GM19023 (cell line): Measurements from ENCODE around the gene LAMA2.

Experiments used
- ATAC-seq: cut with Tn5 transposase; IDR thresholded peaks from one replicate; pipeline ENCODE4 v1.9.1; 2021; ENCODE audit warnings: mild to moderate bottlenecking, moderate library complexity; ENCODE audit not compliant: unreplicated experiment

The LAMA2 gene

DNA sequence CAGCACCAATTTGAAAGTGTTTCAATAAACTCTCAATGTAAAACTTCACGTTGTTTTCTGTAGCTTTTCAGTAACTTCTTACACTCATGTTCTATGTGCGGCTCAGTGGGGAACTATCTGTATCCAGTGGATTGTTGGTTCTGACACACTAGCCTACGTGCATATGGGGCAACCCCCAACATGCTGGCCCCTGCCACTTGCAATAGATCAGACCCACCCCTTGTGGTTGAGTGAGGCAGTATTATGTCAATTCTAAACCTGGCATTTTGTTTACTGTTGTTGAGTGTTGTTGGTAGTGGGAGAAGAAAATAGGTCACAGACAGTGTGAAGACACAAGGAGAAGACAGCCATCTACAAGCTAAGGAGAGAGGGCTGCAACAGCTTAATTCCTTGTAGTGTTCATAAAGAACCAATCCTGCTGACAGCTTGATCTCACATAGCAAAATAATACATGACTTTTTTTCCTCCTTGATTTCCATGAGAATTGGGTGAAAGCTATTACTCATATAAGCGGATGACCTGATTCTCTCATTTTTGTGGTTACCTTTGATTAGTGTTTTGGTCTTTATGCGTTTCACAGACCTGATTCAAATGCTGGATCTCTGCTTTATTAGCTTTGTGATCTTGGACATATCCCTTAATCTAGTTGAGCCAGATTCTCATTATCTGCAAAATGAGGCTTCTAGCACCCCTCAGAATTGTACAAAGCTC, 320.4 kb downstream of the LAMA2 start:
- no peak for ATAC-seq

- ATAC-seq, result no peak
Measured at GRCh38 chr6:129206821-129207220, 323.9 kb downstream of the LAMA2 start.

DNA sequence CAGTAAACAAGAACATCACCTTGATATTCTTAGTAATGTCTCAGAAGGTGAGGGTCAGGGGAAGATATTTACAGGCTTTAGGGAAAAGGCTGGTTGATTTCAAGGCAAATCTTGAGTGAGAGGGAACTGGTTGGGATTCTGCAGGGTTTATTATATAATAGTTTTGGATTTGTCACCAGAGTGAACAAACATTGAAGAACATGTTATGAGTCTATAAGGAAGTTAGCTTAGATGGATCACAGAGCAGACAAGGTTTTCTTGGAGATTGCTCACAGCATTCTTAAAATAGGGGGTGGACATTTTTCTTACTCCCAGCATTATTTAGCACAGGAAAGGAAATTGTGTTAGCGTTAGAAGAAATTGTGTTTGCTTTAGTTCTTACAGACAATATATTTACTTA, 324.9 kb downstream of the LAMA2 start:
- ATAC-seq, result no peak

DNA sequence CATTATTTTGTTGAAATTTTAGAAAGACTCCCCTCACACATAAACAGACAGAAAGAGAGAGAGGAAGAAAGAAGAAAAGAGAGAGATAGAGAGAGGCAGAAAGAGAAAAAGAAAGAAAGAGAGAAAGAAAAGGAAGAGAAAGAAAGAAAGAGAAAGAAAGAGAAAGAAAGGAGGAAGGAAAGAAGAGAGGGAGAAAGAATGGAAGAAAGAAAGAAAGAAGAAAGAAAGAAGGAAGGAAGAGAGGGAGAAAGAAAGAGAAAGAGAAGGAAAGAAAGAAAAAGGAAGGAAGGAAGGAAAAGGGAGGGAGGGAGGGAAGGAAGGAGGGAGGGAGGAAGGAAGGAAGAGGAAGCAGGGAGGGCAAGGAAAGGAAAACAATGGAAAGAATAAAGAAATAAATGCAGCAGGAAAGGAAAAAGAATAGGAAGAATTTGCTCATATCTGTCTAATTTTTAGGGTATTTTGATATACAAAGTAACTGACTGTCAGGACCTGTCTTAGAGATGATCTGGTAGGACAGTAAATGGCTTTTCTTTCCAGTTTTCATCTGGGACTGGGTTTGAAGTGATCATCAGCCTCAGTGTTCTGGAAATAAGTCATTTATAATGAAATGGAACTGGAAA, 325.6 kb downstream of the LAMA2 start:
- no peak for ATAC-seq

DNA sequence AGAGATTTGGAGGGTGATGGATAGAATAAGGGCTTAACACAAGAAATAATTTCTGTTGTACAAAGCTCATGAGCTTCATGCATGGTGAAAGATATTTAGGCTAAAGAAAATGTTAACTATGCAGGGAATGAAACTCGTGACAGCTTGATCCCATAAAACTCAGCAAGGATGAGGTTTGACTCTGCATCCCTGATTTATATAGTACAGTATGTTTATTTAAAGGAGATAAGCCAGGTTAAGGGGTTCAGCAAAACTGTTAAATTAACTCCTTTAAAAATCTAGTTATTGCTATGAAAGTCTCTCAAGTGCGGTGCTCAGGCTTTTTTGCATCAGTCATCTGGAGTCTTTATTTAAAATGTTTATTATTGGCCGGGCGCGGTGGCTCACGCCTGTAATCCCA, 326.4 kb downstream of the LAMA2 start:
- ATAC-seq, result no peak

- ATAC-seq, result no peak
Measured at GRCh38 chr6:129210684-129211083, 327.7 kb downstream of the LAMA2 start.

DNA sequence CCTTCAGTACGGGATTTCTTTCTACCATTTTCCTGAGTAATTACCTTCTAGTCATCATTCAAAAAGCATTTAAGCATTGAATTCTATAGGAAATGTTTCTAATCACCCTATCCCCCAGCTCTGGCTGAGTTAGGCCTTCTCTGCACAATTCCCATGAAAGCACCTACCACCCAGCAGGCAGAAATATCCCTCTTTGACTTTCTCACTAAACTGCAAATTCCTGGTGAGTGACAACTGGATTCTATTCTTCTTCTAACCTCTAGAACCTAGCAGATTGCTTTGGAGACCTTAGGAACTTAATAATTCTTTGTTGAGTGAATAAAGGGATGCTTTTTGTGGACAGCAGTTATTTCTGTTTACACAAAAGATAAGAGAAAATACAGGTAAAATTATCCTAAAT, 328.7 kb downstream of the LAMA2 start:
- ATAC-seq, result no peak

- ATAC-seq, result no peak
Measured at GRCh38 chr6:129212081-129212480, 329.1 kb downstream of the LAMA2 start.

- ATAC-seq, result no peak
Measured at GRCh38 chr6:129215246-129215645, 332.3 kb downstream of the LAMA2 start.

DNA sequence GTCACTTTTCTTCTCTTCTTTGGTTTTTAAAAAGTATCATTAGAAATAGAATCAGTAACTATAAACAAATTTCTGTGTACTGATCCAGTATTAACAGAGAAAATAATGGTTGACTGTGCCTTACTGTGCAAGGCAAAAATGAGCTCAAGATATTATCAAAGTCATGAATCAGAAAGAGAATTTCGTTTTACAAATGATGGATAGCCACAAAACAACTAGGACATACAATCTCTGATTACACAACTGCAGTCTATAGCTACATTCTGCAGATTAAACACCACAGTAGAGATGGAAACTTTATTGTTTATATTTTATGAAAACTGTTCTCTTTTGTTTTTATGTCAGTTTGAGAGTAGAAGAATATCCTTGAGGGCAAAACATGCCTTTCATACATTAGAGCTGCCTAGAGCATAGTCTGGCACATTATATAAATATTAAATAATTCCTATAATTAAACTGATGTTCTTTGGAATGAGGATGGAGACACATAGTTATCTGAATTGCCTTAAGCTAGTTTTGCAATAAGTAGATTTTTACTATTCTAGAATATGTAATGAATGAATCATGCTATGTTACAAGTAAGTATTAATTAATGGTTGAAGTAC, 333.1 kb downstream of the LAMA2 start:
- no peak for ATAC-seq

GRCh38 chr6:129217701-129218100, 334.8 kb downstream of the LAMA2 start:
- ATAC-seq, result no peak

DNA sequence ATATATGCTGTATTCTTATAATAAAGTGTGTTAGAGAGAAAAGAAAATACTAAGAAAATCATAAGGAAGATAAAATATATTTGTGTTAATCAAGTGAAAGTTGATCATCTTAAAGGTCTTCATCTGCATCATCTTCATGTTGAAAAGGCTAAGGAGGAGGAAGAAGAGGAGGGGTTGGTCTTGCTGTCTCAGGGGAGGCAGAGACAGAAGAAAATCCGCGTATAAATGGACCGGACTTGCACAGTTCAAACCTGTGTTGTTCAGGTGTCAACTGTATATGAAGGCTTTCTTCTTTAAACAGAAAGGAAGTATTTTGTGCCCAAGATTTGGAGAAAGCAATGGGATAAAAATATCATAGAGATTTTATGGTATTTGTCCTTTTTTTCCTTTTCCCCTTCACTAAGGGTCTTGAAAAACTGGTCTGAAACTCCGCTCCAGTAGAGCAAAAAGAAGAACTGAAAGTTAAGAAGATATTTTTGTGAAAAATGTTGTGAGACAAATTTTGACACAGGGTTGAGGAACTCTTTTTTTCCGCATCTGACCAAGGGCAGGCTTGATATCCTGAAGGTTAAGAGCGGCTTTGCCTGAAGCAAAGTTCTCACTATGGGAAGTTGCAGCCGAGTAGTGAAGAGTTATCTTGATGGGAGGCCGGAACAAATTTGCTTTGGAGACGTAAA, 350.7 kb downstream of the LAMA2 start:
- peak; percentile 47 for ATAC-seq

- no peak for ATAC-seq
Measured at GRCh38 chr6:129235167-129236000, 352.4 kb downstream of the LAMA2 start.

GRCh38 chr6:129236001-129236517, 353.1 kb downstream of the LAMA2 start:
- ATAC-seq, result peak; percentile 54

GRCh38 chr6:129238991-129239390, 356.1 kb downstream of the LAMA2 start:
- ATAC-seq, result no peak

- ATAC-seq, result no peak
Measured at GRCh38 chr6:129239825-129240491, 357.0 kb downstream of the LAMA2 start.

DNA sequence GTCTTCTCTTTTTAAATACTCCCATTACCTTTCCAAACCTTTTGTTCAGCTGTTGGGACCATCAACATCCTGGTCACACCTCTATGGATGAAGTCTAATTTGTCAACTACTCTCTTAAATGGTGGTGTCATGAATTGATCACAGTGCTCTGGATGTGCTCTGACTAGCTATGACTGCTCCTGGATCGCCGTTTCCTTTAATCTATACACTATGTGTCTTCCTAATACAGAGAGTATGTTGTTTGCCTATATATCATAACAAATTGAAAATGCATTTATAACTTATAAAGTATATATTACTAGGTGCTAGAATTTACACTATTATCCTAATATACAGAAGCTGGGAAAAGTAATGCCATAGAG, 357.5 kb downstream of the LAMA2 start:
- no peak for ATAC-seq

DNA sequence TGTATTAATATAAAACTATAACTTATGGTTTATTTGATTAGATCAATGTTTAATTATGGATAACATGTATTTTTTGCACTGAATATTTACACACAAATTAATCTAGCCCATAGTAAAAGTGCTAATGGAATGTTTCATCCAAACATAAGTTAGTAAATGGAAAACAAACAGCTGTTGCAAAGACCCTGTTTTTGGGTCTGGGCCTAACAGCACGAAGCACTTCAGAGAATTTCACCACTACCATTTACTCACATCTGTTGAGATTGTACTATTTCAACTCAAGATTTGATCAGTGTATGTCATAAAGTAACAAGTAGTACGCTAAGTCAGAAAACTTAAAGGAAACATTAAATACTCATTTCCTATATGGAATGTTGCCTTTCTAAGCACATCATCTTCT, 359.6 kb downstream of the LAMA2 start:
- no peak for ATAC-seq

- no peak for ATAC-seq
Measured at GRCh38 chr6:129243377-129243776, 360.4 kb downstream of the LAMA2 start.

GRCh38 chr6:129248946-129249345, 366.0 kb downstream of the LAMA2 start:
- ATAC-seq, result no peak
